HEK293T (cell line): ENCODE results near the gene TMEM97.

Source experiments
- CTBP1 ChIP-seq: fragments of 450-650 bp; IDR thresholded peaks from 2 replicates; pipeline ENCODE4 v1.6.1; 2016; ENCODE audit warnings: borderline replicate concordance
- L3MBTL2 ChIP-seq: fragments of 450-650 bp; conservative IDR thresholded peaks from 2 replicates; pipeline ENCODE4 v1.6.1; 2016; ENCODE audit warnings: mild to moderate bottlenecking
- LEF1 ChIP-seq: fragments of 450-650 bp; IDR thresholded peaks from 2 replicates; pipeline ENCODE4 v1.6.1; 2017; ENCODE audit warnings: mild to moderate bottlenecking, borderline replicate concordance

GRCh38 chr17:28327031-28327607 lies 8.1 kb downstream of the TMEM97 start:
- no peak for TF ChIP-seq CTBP1
- TF ChIP-seq L3MBTL2: no peak
- TF ChIP-seq LEF1: no peak
